GM12891 (cell line): ENCODE measurements around the gene SLC9A8.

Experiments used
- POLR2A ChIP-seq: IDR thresholded peaks from 2 replicates; pipeline ENCODE4 v1.6.1; 2011; ENCODE audit warnings: low read depth, low read length, control low read depth
- POLR2AphosphoS5 ChIP-seq: IDR thresholded peaks from 2 replicates; pipeline ENCODE4 v1.6.1; 2011; ENCODE audit warnings: low read depth, low read length, control low read depth
- POU2F2 ChIP-seq: IDR thresholded peaks from 2 replicates; pipeline ENCODE4 v1.6.1; 2011; ENCODE audit warnings: low read depth, mild to moderate bottlenecking, control low read depth, low read length, moderate library complexity
- SPI1 ChIP-seq: IDR thresholded peaks from 2 replicates; pipeline ENCODE4 v1.6.1; 2011; ENCODE audit warnings: low read depth, low read length, control low read depth
- TAF1 ChIP-seq: IDR thresholded peaks from 2 replicates; pipeline ENCODE4 v1.6.1; 2011; ENCODE audit warnings: low read depth, low read length, control low read depth

- no peak for TF ChIP-seq POLR2A
- no peak for TF ChIP-seq TAF1
- TF ChIP-seq POLR2AphosphoS5, result no peak
- TF ChIP-seq POU2F2, result no peak
- no peak for TF ChIP-seq SPI1
Measured at GRCh38 chr20:49797344-49797615, 15.3 kb upstream of the SLC9A8 start.
